Thyroid gland (tissue), 4 donors: ENCODE data around the gene ZFAND4. TPM values are rescaled to one million over a fixed set of nuclear protein-coding genes. Genes with fewer than 3 reads are reported as not detected.

ENCODE experiments used
- DNase-seq, 2 donors: peaks; one replicate each; pipeline ENCODE4 v3.0.0-alpha.2; 2019
- H3K27ac ChIP-seq, 3 donors: fragments of 200-600 bp; sonication (generic); 1 replicate in 2 of 3; 2 replicates in 1 of 3; pipeline ENCODE4 v1.5.1; 2016 to 2019; ENCODE audit warnings: mild to moderate bottlenecking in 1 of 3, moderate library complexity in 1 of 3
- H3K27me3 ChIP-seq: fragments of 200-600 bp; sonication (generic); one replicate; pipeline ENCODE4 v1.5.1; 2019
- H3K36me3 ChIP-seq, 2 donors: fragments of 200-600 bp; sonication (generic); one replicate each; pipeline ENCODE4 v1.5.1; 2016 to 2019
- H3K4me1 ChIP-seq, 2 donors: fragments of 200-600 bp; sonication (generic); one replicate each; pipeline ENCODE4 v1.5.1; 2017 to 2019
- H3K4me3 ChIP-seq, 3 donors: fragments of 200-600 bp; sonication (generic); replicated peaks in 1 of 3; 1 replicate in 2 of 3; 2 replicates in 1 of 3; pipeline ENCODE4 v1.5.1; 2016; ENCODE audit warnings: mild to moderate bottlenecking in 1 of 3
- H3K9me3 ChIP-seq: fragments of 200-600 bp; sonication (generic); one replicate; pipeline ENCODE4 v1.5.1; 2017
- POLR2A ChIP-seq, 2 donors: fragments of 450-650 bp; IDR thresholded peaks; one replicate each; pipeline ENCODE4 v1.6.1; 2017; ENCODE audit warnings: antibody characterized with exemption in 2 of 2, mild to moderate bottlenecking in 2 of 2, moderate library complexity in 1 of 2
- WGBS, 2 donors: methylation state at CpG; one replicate each; pipeline ENCODE4 v1.1.5; 2017; 5-methylcytosine and 5-hydroxymethylcytosine counted together
- intact Hi-C: fragments of 100-400 bp; cut with DNase I; formaldehyde crosslinking; loops from one replicate; pipeline ENCODE4 v1.15.1; 2023
- total RNA-seq, 4 donors: library from RNA; depleted of rRNA; stranded (reverse); fragments of >200 nt; gene quantifications; one replicate each; pipeline ENCODE4 v1.2.3, GENCODE V29; 2016
- TF ChIP-seq, protein P1 (sequence below), 6 experiments: fragments of 200-600 bp in 3 of 6; fragments of 450-650 bp in 3 of 6; sonication (generic) in 3 of 6; IDR thresholded peaks; one replicate each; pipeline ENCODE4 v1.5.1; 2016 to 2019; ENCODE audit warnings: antibody characterized with exemption in 6 of 6, mild to moderate bottlenecking in 2 of 6, inconsistent platforms in 1 of 6, moderate library complexity in 1 of 6

Gene ZFAND4
- total RNA-seq, 4 donors from 2014 or later = 43.2 to 52.0 (median 49.9) TPM

DNA sequence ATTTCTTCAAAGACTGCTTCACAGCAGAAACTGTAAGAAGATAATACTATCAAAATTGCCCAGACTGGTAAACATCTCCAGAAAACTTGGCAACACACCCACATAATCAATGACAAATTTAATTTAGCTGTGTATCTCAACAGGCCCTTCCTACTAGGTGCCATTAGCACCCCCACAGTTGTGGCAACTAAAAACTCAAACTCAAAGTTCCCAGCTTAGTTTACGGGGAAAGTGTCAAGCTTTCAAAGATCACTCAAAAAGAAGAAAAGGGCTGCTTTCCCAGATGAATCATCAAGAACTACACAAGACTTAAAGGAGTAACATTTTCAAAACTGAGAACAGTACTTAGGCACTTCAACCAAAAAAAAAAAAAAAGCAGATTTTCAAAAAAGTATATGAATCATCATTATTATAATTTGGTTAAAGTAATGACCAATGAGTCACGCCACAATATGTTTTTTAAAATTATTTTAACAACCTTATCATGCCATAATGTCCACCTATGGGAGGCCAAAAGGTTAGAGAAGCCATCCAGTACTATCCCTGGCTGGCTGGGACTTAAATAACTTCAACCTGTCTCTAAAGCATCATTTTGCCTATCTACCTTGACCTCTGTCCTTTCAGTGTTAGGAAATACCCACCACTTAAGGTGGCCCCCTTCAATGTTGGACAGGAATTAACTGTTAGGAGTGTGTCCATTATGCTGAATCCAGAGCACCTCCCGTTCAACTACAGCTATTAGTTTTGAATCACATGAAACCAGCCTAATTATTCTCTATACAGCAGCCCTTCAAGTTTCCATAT is 90.8 kb downstream of the ZFAND4 start:
- TF ChIP-seq, protein P1, sequence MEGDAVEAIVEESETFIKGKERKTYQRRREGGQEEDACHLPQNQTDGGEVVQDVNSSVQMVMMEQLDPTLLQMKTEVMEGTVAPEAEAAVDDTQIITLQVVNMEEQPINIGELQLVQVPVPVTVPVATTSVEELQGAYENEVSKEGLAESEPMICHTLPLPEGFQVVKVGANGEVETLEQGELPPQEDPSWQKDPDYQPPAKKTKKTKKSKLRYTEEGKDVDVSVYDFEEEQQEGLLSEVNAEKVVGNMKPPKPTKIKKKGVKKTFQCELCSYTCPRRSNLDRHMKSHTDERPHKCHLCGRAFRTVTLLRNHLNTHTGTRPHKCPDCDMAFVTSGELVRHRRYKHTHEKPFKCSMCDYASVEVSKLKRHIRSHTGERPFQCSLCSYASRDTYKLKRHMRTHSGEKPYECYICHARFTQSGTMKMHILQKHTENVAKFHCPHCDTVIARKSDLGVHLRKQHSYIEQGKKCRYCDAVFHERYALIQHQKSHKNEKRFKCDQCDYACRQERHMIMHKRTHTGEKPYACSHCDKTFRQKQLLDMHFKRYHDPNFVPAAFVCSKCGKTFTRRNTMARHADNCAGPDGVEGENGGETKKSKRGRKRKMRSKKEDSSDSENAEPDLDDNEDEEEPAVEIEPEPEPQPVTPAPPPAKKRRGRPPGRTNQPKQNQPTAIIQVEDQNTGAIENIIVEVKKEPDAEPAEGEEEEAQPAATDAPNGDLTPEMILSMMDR (IDR thresholded peaks at IDR 0.05) = no peak
- no peak for TF ChIP-seq POLR2A (IDR thresholded peaks at IDR 0.05)
- H3K4me1 ChIP-seq = no peaks in the 10 kb centered on the region
- H3K4me3 ChIP-seq = no peak overlapping the region
- intact Hi-C loops = no loop called here
- no peak overlapping the region for H3K27ac ChIP-seq
- no peak for DNase-seq
- no peaks in the 10 kb centered on the region for H3K9me3 ChIP-seq
- no peaks in the 10 kb centered on the region for H3K36me3 ChIP-seq
- WGBS, 2 donors = 91 to 92% methylated on average over 3 of the region's 3 CpGs
- H3K27me3 ChIP-seq = no peaks in the 10 kb centered on the region

DNA sequence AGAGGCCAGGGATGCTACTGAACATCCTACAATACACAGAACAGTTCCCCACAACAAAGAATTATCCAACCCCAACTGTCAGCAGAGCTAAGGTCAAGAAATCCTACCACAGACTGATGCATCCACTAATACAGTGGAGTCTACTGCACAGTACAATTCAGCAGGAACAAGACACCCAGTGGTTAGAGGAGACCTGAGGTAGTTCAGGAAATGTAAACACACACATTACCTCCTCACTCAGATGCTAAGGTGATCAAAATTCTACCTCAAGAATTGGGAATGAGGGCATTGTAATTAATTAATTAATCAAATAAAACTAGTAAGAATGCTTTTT is 91.4 kb downstream of the ZFAND4 start:
- Histone ChIP-seq H3K4me3 (no peak overlapping the region), H3K27me3 (no peaks in the 10 kb centered on the region), H3K9me3 (no peaks in the 10 kb centered on the region), H3K27ac (no peak overlapping the region), H3K36me3 (no peaks in the 10 kb centered on the region), H3K4me1 (no peaks in the 10 kb centered on the region)
- no peak for DNase-seq
- TF ChIP-seq POLR2A (IDR thresholded peaks at IDR 0.05) = no peak
- TF ChIP-seq, protein P1 (IDR thresholded peaks at IDR 0.05) = no peak
- intact Hi-C loops = no loop called here

DNA sequence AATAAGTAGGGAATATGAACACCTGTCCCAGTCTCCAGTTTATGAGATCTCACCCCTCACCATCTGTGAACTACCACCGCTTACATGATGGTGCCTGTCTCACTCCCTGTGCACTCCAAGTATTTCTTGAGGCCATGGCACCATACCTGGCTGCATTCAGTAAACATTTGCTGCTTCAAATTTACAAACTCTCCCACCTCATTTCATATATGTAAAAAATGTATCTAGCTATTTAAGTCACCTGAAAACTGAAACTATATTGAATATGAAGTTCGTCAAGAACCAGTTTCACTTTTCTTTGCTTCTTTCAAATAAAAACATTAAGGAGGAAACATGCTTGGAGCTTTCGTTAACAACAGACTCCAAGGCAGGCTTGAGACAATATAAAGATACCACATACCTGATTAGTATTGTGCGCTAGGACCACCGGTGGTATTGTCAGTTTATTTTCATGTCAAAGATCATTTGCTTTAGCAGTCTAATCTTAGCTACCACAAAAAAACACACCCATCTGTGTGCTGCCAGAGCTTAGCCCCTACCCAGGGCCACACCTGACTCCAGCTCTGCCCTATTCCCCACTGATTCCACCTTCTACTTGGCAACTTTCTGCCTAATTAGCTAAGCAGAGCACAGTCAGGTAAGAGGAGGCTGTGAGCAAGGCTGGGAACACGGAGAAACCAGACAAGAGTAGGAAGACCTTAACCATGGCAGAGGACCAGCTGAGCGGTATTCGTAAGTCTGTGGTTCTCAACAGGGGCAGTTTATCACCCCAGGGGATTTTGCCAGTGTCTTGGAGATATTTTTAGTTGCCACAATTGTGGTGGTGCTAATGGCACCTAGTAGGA is 92.0 kb downstream of the ZFAND4 start:
- no peak overlapping the region for H3K27ac ChIP-seq
- 61 to 81% methylated on average over 8 of the region's 8 CpGs for WGBS, 2 donors
- no peaks in the 10 kb centered on the region for H3K4me1 ChIP-seq
- intact Hi-C loops = no loop called here
- no peaks in the 10 kb centered on the region for H3K36me3 ChIP-seq
- no peak for DNase-seq
- H3K4me3 ChIP-seq = no peak overlapping the region
- H3K9me3 ChIP-seq = no peaks in the 10 kb centered on the region
- TF ChIP-seq, protein P1 (IDR thresholded peaks at IDR 0.05) = no peak
- TF ChIP-seq POLR2A (IDR thresholded peaks at IDR 0.05) = no peak
- H3K27me3 ChIP-seq = no peaks in the 10 kb centered on the region

DNA sequence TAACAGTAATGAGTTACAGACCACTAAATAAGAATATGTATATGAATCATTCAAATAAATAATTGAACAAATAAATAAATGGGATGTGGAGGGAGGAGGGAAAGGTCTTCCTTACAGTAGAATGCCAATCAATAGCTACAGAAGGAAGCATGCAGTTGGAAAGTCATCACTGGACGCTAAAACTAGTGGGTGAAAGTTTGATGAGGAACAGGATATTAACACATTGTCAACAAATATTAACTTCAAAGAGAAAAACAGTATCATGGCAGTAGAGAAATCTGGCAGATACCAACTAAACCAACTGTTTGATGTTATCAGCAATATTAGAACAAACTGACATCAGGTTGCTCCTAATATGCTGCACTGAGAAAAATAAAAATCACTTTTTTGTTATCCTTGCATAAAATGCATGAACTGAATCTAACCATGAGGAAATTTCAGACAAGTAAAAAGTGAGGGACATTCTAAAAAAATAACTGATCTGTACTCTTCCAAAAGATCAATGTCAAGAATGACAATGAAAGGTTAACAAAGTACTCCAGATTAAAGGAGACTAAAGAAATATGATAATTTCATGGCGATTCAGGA is 94.1 kb downstream of the ZFAND4 start:
- WGBS, 2 donors = 76 to 84% methylated on average over 2 of the region's 2 CpGs
- Histone ChIP-seq H3K4me1 (no peaks in the 10 kb centered on the region), H3K4me3 (no peak overlapping the region), H3K36me3 (no peaks in the 10 kb centered on the region), H3K9me3 (no peaks in the 10 kb centered on the region), H3K27ac (no peak overlapping the region), H3K27me3 (no peaks in the 10 kb centered on the region)
- intact Hi-C loops = no loop called here
- no peak for DNase-seq
- TF ChIP-seq, protein P1 (IDR thresholded peaks at IDR 0.05) = no peak
- no peak for TF ChIP-seq POLR2A (IDR thresholded peaks at IDR 0.05)
